KOPT-K1 (cell line): Measurements from ENCODE around the gene KNSTRN.

Source experiments
- H3K27ac ChIP-seq: fragments of 200-600 bp; sonication (generic); 2 replicates; pipeline ENCODE4 v1.5.1; 2016; ENCODE audit warnings: antibody characterized with exemption, mild to moderate bottlenecking, low read depth, low read length; ENCODE audit not compliant: poor library complexity, severe bottlenecking
- H3K36me3 ChIP-seq: fragments of 200-600 bp; sonication (generic); 2 replicates; pipeline ENCODE4 v1.5.1; 2017; ENCODE audit warnings: antibody characterized with exemption, mild to moderate bottlenecking, low read length, moderate library complexity; ENCODE audit not compliant: insufficient read depth
- H3K9me3 ChIP-seq: fragments of 200-600 bp; sonication (generic); 2 replicates; pipeline ENCODE4 v1.5.1; 2017; ENCODE audit warnings: antibody characterized with exemption, low read length, mild to moderate bottlenecking; ENCODE audit not compliant: insufficient read depth, poor library complexity, severe bottlenecking

The KNSTRN gene

DNA sequence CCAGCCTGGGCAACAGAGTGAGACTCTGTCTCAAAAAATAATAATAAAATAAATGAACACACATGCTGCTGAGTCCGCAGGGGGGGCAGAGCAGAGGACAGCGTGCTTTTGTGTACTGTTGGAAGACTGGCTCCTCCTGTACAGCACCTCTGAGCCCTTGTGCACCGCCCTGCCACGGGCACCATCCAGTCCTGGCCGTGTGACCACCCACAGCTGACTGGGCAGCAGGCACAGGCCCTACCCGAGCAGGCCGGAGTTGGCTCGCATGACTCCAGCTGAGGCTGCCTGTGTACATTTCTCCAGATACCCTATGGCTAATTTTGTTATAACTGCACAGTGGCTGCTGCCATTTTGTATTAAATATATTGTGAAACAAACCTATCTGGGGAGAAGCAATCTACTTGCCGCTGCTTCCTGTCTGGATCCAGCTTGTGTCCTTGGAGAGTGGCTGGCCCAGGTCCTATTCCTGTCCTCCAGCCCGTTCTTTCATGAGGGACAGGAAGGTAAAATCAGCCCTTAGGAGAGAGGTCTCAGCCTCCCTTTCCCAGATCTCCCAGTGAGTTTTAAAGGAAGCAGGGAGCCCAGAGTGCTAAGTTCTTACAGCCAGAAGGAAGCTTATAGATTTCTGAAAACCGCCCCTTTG is 37.7 kb downstream of the KNSTRN start:
- Histone ChIP-seq H3K9me3 (no peaks in the 10 kb centered on the region), H3K27ac (no peak overlapping the region), H3K36me3 (peaks cover 34% of the 10 kb centered on the region)

DNA sequence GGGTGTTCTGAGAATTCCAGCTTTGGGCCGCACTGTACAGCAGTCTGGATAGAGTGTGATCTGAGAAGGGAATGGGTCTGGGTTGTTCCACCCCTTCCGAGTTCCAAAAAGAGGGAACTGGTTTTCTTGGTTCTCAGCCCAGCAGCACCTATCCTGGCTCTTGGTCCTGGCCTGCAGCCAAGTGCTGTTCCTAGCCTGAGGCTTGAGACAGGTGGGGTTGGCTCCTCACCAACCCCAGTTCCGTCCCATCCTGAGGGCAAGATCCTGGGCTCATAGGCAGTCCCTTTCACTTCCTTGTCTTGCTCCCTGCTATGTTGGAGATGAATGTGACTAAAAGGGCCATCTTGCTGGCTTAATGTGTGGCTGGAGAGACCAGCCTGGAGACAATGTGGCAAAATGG is 38.3 kb downstream of the KNSTRN start:
- Histone ChIP-seq H3K27ac (no peak overlapping the region), H3K9me3 (no peaks in the 10 kb centered on the region), H3K36me3 (peaks cover 28% of the 10 kb centered on the region)

DNA sequence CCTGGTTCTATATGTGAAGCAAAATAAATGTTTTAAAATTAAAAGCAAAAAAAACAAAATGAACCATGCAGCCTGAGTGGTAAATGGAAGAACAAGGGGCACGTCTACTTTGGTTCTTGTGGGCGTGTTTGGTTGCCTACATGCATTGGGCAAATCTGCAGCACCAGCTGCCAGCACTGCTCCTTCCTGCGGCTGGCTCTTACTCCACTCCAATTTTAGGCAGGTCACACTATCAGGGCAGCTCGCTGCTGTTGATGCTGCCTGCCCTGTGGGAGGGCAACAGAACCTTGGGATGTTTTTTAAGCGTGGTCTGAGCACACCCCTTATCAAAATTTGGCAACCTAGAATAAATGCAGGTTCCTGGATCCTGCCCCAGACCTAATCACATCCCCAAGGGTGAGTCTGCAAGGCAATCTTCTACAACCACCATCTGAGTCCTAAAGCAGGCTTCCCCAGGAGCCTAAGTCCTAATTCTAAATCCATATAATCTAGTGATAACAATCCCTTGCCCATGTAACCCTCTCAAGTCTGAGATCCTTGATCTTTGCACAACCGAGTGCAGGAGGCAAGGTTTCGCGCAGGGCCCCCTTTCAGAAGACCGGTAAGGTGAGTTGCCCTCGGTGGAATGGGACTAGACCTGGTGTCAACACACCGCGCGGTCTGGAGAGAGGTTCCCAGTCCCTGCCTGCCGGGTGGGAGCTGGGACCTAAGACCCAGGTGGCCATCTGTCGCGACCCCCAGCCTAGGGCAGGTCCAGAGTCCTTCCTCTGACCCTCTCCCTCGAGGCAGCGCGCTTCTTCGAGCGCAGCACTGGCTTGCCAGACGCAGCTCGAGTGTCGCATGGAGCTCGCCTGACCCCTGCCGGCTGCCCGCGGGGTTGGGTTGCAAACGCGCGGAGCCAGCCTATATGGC is 39.0 kb downstream of the KNSTRN start:
- Histone ChIP-seq H3K27ac (no peak overlapping the region), H3K36me3 (peaks cover 21% of the 10 kb centered on the region), H3K9me3 (no peaks in the 10 kb centered on the region)

DNA sequence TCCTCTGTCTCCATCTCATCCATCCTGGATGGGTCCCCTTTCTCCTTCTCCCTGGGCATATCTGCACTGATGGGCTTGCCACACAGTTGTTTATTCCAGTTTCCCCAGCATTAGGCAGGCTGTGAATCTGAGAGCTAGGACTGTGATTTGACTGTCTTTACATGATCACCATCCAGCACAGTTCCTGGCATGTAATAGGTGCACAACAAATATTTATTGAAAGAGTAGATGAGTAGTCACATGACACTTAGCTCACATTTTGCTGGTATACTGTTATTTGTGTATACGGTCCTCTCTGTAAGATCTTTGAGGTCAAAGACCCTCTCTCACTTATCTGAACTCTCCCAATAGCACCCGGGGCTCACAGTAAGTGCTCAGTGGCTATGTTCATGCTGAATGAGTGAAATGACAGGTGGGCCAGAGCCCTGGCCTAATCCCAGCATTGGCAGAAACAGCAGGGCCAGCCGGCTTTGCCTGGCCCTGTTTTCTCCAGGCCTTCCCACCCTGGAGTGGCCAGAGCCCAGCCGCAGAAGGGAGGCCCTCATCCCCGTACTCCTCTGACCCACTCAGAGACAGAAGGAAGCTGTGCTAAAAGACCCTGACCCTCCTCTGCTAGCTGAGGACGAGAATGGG is 42.1 kb downstream of the KNSTRN start:
- Histone ChIP-seq H3K9me3 (no peaks in the 10 kb centered on the region), H3K27ac (no peak overlapping the region), H3K36me3 (no peaks in the 10 kb centered on the region)

DNA sequence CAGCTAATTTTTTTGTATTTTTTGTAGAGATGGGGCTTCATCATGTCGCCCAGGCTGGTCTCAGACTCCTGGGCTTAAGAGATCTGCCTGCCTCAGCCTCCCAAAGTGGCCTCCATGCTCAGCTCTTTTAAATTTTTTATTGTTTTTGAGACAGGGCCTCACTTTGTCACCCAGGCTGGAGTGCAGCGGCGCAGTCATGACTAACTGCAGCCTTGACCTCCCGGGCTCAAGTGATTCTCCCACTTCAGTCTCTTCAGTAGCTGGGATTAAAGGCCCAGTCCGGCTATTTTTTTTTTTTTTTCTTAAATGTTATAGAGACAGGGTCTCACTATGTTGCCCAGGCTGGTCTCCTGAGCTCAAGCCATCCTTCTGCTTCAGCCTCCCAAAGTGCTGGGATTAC is 43.2 kb downstream of the KNSTRN start:
- no peak overlapping the region for H3K27ac ChIP-seq
- H3K36me3 ChIP-seq: no peaks in the 10 kb centered on the region
- H3K9me3 ChIP-seq: no peaks in the 10 kb centered on the region

DNA sequence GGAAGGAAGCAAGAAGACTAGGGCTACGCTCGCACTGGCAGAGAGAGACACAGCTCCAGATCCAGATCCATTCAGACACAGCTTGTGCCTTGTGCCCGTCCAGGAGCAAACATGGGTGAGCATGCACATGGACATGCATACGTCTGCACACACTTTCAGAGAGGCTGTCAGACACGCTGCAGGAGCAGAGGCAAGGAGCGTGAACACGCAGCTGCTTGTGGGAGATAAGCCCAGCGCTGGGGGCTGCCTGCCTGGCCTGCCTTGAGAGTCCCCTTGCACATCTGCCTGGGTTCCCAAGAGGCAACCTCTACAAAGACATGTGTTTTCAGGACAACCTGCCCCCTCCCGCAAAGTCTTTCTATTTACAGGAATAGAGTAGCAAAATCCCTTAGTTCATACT is 44.7 kb downstream of the KNSTRN start:
- no peaks in the 10 kb centered on the region for H3K36me3 ChIP-seq
- H3K27ac ChIP-seq: no peak overlapping the region
- H3K9me3 ChIP-seq: no peaks in the 10 kb centered on the region

DNA sequence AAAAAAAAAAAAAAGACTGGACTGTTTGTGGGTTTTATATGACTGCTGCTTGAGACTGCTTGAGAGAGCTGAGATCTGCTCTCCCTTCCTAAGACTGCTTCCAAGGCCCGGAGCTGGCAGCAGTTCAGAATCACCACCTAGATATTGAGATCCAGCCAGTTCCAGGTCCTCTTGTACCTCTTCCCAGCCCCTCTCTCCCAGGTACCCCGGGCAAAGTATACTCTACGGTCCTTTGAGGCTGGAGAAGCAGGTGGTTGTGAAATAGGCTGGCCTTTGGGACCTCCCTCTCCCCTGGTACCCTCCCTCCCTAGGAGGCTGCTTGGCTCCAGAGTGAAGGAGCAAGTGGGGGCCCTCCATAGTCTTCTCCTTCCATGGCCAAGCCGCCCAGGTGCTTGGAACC is 45.7 kb downstream of the KNSTRN start:
- H3K27ac ChIP-seq: no peak overlapping the region
- H3K9me3 ChIP-seq: no peaks in the 10 kb centered on the region
- no peaks in the 10 kb centered on the region for H3K36me3 ChIP-seq

DNA sequence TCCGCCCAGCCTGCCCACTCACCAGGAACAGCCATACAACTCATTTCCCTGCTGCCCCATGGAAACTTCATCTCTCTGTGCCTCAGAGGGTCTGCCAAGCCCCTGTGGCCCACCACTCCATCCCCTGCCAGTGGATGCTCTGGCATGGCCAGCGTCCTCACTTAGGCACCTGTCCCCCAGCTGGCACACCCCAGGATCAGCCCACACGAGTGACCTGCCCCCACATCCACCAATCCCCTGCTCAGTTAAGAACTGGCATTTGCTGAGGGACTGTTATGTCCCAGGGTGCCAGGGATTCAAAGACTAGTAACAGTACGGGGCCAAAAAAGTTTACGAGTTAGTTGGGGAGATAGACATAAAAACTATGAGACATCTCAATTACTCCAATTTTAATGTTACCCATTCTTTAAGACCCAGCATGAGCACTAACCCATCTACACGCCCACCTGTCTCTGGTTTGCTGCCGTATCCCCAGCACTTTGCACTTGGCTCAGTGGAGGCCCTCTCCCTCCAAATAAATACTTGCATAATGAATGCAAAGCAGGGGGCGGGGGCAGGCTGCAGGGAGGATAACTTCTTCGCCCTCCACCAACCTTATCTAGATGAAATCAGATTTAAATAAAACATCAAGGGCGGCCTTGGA is 46.7 kb downstream of the KNSTRN start:
- H3K9me3 ChIP-seq: no peaks in the 10 kb centered on the region
- no peaks in the 10 kb centered on the region for H3K36me3 ChIP-seq
- H3K27ac ChIP-seq: no peak overlapping the region

DNA sequence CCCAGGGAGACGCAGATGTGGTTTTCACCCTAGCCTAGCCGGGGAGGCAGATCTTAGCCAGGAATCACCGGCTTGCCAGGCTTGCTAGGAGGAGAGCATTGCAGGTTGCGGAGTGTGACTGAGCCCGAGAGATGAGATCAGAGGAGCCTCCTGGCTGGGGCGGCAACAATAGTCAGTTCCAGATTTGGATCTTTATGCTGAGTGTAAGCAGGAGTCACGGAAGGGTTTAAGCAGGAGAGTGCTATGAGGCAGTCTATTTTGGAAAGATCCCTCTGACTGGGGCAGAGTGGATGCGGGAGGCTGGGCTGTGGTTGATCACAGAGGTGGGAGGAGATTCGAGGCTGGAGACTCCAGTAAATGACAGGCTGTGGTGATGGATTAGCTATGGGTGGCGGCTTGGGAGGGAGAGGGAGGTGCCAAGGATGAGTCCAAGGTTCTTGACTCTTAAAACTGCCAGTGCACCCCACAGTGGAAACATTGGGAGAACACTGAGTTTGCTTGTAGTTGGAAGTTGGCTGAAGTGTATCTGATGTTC is 47.8 kb downstream of the KNSTRN start:
- Histone ChIP-seq H3K9me3 (no peaks in the 10 kb centered on the region), H3K27ac (no peak overlapping the region), H3K36me3 (no peaks in the 10 kb centered on the region)

DNA sequence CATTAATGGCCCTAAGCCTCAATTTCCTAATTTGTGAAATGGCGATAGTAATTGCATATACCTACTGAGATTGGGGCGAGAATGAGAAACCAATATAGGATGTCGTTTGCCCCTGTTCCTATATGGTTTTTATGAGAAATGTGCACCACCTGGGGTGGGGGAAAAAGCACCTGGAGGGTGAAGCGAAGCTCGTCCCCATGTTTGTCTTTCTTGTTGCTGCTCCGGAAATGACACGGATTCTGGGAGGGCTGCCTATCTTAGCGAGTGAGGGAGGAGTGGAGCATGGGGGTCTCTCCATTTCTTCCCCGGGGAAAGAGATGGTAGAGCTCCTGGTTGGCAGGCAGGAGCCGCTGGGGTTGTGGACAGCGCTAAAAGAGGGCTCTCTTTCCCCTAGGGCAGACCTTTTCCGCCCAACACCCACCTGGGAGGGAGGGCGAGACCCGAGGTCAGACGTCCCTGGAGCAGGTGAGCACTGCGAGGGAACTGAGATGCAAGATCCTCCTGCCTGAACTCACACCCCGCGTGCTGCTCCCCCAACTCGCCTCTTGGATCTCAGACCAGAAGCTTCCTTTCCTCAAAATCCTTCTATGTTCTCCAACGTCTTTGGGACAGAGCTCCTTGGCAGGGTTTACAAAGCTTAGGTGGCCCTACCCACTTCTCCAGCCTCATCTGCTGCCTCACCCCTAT is 52.6 kb downstream of the KNSTRN start:
- Histone ChIP-seq H3K9me3 (no peaks in the 10 kb centered on the region), H3K36me3 (no peaks in the 10 kb centered on the region), H3K27ac (no peak overlapping the region)

DNA sequence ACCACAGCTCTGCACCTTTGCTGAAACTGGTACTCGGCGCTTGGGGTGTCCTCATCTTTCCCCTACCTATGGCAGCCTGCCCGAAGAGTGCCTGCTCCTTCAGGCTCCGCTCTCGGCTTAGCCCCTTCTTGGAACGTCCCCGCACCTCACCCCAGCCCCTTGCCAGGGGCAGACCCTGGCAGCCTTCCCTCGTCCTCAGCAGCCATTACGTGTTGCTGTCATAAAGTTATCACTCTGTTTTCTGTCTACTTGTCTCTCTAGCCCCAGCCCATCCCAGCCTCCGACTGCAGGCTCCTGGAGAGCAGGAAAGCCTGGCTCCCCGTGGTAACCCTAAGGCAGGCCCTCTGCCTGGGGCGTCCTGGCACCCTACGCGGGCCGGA is 53.2 kb downstream of the KNSTRN start:
- Histone ChIP-seq H3K9me3 (no peaks in the 10 kb centered on the region), H3K36me3 (no peaks in the 10 kb centered on the region), H3K27ac (no peak overlapping the region)

DNA sequence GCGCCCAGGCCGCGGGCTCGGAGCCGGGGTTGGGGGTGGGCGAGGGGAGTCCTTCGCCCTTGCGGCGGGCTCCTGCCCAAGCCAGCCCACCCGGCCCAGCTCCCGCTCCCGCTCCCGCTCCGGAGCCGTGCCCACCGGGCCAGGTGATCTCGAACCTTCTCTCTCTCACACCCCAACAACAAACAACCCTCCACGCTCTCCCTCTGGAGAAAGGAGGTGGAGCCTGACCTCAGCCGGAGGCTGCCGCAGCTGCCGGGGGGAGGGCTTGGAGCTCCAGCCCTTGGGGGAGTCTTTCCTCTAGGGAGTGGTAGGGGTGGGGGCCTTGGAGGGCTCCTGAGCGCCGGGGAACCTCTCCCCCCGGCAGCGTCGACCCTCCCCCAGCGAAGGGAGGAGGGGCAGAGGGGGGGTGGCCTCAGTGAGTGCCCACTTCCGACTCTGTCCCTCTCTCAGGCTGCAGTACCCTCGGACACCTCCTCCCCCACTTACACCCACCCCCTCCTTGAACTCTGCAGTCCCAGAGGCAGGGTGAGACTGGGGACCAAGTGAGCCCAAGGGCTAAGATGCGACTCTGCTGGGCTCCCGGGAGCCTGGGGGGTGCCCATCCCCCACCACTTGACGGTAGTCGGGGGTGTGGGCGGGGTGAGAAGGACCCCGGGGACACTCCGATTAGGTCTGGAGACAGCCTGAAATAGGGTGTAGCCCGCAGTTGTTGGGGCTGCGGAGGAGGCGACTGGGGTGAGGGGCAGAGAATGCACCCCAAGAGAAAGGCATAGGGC is 53.8 kb downstream of the KNSTRN start:
- no peaks in the 10 kb centered on the region for H3K36me3 ChIP-seq
- no peak overlapping the region for H3K27ac ChIP-seq
- no peaks in the 10 kb centered on the region for H3K9me3 ChIP-seq

DNA sequence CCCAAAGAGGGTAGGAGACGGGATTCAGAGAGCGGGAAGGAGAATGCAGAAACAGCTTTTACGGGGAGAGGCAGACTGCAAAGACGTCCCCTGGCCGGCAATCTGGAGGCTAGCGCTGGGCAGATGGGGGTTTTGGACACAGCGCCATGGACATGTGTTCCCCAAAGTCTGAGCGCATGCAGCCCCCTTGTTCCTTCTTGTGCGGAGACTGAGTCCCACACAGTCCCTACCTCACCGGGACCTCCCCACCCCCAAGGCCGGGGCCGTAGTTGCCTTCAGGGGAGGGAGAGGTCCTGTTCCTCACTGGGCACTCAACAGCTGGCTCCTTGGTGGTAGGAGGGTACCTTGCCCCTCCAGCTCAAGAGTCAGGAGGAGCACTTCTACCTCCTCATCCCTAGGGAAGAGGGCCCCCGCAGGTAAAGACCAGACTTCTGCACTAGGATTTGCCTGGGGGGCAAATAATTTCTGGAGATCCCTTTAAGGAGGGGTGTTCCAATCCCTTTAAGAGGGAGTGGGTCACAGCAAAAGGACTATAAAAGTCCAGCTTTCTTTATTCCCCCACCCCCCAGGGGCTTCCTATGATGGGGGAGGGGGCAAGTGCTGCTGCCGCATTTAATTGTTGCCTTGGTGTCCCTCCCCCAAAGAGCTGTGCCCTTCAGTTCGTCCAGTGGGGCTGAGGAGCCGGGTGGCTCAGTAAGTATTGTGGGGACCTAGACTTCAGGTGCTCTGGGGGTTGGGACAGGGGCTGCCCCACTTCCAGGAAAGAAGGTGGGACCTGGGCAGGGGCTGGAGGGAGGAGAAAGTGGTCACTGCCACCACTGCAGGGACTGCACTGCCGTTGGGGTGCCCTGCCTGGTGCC is 54.6 kb downstream of the KNSTRN start:
- Histone ChIP-seq H3K36me3 (no peaks in the 10 kb centered on the region), H3K9me3 (no peaks in the 10 kb centered on the region), H3K27ac (no peak overlapping the region)
